ENCODE measurements around the gene CYSTM1.

The CYSTM1 gene

GRCh38 chr5:140287801-140288521, 113.0 kb downstream of the CYSTM1 start:
- no peak for DNase-seq

GRCh38 chr5:140292212-140293036, 117.4 kb downstream of the CYSTM1 start:
- no peak for DNase-seq
